Cardiac muscle cell (in vitro differentiated cells and primary cell): ENCODE data around the gene LARP4B. TPM values are rescaled to one million over a fixed set of nuclear protein-coding genes. Genes with fewer than 3 reads are reported as not detected.

ENCODE experiments used
- DNase-seq, 2 donors: peaks; one replicate each; pipeline versions ENCODE4 v3.0.0 to v3.0.0-alpha.2; 2010 to 2017; ENCODE audit warnings: low read depth in 1 of 2, low spot score in 1 of 2
- H3K27ac ChIP-seq: fragments of 200-600 bp; sonication (generic); 2 replicates; pipeline ENCODE4 v1.5.1; 2016
- H3K27me3 ChIP-seq: fragments of 200-600 bp; sonication (generic); 2 replicates; pipeline ENCODE4 v1.6.0; 2016; ENCODE audit warnings: control low read depth
- H3K36me3 ChIP-seq: fragments of 200-600 bp; sonication (generic); 2 replicates; pipeline ENCODE4 v1.5.1; 2016; ENCODE audit warnings: control low read depth
- H3K4me1 ChIP-seq: fragments of 200-600 bp; sonication (generic); 2 replicates; pipeline ENCODE4 v1.8.1; 2017; ENCODE audit warnings: low read depth, mild to moderate bottlenecking, mixed run types
- H3K4me3 ChIP-seq: fragments of 200-600 bp; sonication (generic); 2 replicates; pipeline ENCODE4 v1.5.1; 2016; ENCODE audit warnings: mild to moderate bottlenecking
- H3K9me3 ChIP-seq: fragments of 200-600 bp; sonication (generic); 2 replicates; pipeline ENCODE4 v1.5.1; 2017; ENCODE audit warnings: low read depth, mild to moderate bottlenecking, control low read depth
- polyA plus RNA-seq: library from polyadenylated mRNA; unstranded; fragments of >200 nt; fragmentation: Nextera tagmentation; extraction: Ambion mirVana; gene quantifications from 2 replicates; pipeline ENCODE4 v1.2.1, GENCODE V29; 2016
- total RNA-seq: library from RNA; depleted of rRNA; stranded (reverse); fragments of >200 nt; gene quantifications from 2 replicates; pipeline ENCODE4 v1.2.3, GENCODE V29; 2016
- TF ChIP-seq, protein P1 (sequence below): IDR thresholded peaks from 2 replicates; pipeline ENCODE4 v1.5.1; 2012; ENCODE audit warnings: low read depth, mild to moderate bottlenecking, low read length

LARP4B gene
- total and polyA plus RNA-seq, 2 experiments from 2014 or later, result 23.4 to 36.2 TPM

- H3K9me3 ChIP-seq, result no peaks in the 10 kb centered on the region
- DNase-seq, result no peak
- TF ChIP-seq, protein P1, sequence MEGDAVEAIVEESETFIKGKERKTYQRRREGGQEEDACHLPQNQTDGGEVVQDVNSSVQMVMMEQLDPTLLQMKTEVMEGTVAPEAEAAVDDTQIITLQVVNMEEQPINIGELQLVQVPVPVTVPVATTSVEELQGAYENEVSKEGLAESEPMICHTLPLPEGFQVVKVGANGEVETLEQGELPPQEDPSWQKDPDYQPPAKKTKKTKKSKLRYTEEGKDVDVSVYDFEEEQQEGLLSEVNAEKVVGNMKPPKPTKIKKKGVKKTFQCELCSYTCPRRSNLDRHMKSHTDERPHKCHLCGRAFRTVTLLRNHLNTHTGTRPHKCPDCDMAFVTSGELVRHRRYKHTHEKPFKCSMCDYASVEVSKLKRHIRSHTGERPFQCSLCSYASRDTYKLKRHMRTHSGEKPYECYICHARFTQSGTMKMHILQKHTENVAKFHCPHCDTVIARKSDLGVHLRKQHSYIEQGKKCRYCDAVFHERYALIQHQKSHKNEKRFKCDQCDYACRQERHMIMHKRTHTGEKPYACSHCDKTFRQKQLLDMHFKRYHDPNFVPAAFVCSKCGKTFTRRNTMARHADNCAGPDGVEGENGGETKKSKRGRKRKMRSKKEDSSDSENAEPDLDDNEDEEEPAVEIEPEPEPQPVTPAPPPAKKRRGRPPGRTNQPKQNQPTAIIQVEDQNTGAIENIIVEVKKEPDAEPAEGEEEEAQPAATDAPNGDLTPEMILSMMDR, result no peak
Observed at GRCh38 chr10:955127-955819, 23.8 kb upstream of the LARP4B start.

DNA sequence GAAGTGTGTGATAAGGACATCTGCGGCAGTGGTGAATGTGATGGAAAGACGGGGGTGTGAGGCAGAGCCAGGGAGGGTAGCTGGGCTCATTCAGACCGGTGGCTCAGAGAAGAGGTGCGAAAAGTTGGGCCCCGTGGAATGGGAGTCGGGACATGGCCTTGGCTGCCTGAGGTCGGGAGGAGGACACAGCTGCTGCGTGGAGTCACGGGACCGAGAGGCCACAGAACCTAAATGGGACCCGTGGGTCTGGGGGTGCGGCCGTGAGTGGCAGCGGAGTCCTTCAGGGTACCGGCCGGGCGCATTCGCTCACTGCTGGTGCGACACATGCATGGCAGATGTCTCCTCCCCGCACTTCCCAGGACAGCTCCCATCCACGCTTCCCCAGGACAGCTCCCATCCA lies 22.9 kb upstream of the LARP4B start:
- no peak overlapping the region for H3K27ac ChIP-seq
- H3K27me3 ChIP-seq, result no peaks in the 10 kb centered on the region
- TF ChIP-seq, protein P1, result no peak
- no peak overlapping the region for H3K4me3 ChIP-seq
- no peaks in the 10 kb centered on the region for H3K9me3 ChIP-seq
- H3K4me1 ChIP-seq, result no peaks in the 10 kb centered on the region
- no peak for DNase-seq
- H3K36me3 ChIP-seq, result no peaks in the 10 kb centered on the region

More at GRCh38 chr10:955127-955819, 23.8 kb upstream of the LARP4B start:
- Histone ChIP-seq H3K4me3 (no peak overlapping the region), H3K27ac (no peak overlapping the region), H3K36me3 (no peaks in the 10 kb centered on the region), H3K4me1 (no peaks in the 10 kb centered on the region), H3K27me3 (no peaks in the 10 kb centered on the region)

DNA sequence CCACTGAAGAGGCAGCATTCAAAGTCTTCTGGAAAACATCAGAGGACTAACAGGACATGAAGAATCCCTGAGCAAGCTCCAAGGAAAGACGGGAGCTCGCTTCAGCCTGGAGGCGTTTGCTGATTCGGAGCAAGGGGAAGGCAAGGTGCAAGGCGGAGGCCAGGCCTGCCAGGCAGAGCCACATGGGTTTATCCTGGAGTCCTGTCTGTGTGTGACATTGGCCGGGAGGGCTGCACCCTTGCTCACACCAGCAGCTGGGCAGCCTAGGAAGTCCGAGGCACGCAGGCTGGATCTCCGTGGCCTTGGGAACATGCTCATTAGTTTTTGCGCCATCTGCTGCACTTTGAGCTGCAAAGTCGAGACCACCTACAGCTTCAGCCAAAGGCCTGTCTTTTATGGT lies 22.3 kb upstream of the LARP4B start:
- Histone ChIP-seq H3K4me1 (no peaks in the 10 kb centered on the region), H3K36me3 (no peaks in the 10 kb centered on the region), H3K9me3 (no peaks in the 10 kb centered on the region), H3K27ac (no peak overlapping the region), H3K27me3 (no peaks in the 10 kb centered on the region), H3K4me3 (no peak overlapping the region)
- TF ChIP-seq, protein P1, result no peak
- no peak for DNase-seq

DNA sequence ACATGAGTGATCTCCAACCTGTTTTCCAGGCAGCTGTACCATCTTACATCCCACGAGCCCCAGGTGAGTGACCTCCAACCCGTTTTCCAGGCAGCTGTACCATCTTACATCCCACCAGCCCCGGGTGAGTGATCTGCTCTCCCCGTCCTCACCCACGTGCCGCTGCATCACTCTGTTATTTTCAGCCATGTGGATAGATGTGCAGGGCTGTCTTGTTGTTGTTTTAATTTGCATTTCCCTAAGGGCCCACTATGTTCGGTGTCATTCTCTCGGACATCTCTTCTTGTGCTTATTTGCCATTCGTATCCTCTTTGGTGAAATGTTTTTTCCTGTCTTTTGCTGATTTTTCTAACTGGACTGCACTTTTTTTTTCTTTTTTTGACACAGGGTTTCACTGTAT lies 17.9 kb upstream of the LARP4B start:
- Histone ChIP-seq H3K9me3 (no peaks in the 10 kb centered on the region), H3K4me3 (no peak overlapping the region), H3K4me1 (no peaks in the 10 kb centered on the region), H3K27me3 (no peaks in the 10 kb centered on the region), H3K36me3 (no peaks in the 10 kb centered on the region), H3K27ac (no peak overlapping the region)
- no peak for DNase-seq
- TF ChIP-seq, protein P1, result no peak

DNA sequence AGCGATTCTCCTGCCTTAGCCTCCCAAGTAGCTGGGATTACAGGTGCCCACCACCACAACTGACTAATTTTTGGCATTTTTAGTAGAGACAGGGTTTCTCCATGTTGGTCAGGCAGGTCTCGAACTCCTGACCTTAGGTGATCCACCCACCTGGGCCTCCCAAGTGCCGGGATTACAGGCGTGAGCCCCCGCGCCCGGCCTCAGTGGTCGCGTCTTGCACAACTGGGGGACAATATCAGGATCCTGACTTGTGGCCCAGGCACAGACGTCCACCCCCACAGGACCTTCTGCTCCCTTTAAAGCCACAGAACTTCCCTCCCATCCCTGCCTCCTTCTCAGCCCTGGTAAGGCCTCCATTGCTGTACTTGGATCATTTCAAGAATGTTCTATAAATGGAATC lies 16.8 kb upstream of the LARP4B start:
- TF ChIP-seq, protein P1, result no peak
- Histone ChIP-seq H3K4me3 (no peak overlapping the region), H3K9me3 (no peaks in the 10 kb centered on the region), H3K27ac (no peak overlapping the region), H3K36me3 (no peaks in the 10 kb centered on the region), H3K27me3 (no peaks in the 10 kb centered on the region), H3K4me1 (no peaks in the 10 kb centered on the region)
- no peak for DNase-seq
